ENCODE results near the gene MED13L. TPM values are rescaled to one million over a fixed set of nuclear protein-coding genes. Genes with fewer than 3 reads are reported as not detected.

Gene MED13L
- total RNA-seq, 2 donors from 2014 or later: 88.9 to 140 TPM

DNA sequence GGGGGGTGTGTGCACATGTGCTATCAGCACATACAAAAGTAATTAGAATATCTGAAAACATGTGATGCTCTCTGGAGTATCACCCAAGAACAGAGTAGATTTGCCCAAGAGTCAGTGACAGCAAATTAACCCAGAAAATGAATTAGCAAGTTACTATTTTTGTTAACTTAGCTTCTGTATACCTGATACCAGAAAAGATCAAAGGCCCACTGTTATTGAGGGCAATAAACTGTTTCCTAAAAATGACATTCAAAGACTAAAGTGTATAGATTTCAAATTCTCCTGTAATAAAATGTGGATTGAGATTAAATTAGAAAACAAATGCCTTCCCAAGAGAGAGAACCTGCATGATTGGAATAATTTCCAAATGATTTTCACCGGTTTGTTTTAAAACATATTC lies 184.7 kb downstream of the MED13L start:
- Histone ChIP-seq H3K4me3 (no peak overlapping the region), H3K27me3 (replicated peaks; ENCODE audit: insufficient read depth) (no peaks in the 10 kb centered on the region), H3K27ac (no peak overlapping the region), H3K4me1 (replicated peaks) (no peaks in the 10 kb centered on the region), H3K9me3 (no peaks in the 10 kb centered on the region), H3K36me3 (no peaks in the 10 kb centered on the region)
- DNase-seq (ENCODE audit: low spot score): no peak
- 80% methylated on average over 1 of the region's 1 CpG for WGBS
- intact Hi-C loops (cut with DNase I): no loop called here
- no peak for TF ChIP-seq POLR2A (IDR thresholded peaks at IDR 0.05)
- no peak for TF ChIP-seq POLR2AphosphoS5 (IDR thresholded peaks at IDR 0.05)
- TF ChIP-seq, protein P1, sequence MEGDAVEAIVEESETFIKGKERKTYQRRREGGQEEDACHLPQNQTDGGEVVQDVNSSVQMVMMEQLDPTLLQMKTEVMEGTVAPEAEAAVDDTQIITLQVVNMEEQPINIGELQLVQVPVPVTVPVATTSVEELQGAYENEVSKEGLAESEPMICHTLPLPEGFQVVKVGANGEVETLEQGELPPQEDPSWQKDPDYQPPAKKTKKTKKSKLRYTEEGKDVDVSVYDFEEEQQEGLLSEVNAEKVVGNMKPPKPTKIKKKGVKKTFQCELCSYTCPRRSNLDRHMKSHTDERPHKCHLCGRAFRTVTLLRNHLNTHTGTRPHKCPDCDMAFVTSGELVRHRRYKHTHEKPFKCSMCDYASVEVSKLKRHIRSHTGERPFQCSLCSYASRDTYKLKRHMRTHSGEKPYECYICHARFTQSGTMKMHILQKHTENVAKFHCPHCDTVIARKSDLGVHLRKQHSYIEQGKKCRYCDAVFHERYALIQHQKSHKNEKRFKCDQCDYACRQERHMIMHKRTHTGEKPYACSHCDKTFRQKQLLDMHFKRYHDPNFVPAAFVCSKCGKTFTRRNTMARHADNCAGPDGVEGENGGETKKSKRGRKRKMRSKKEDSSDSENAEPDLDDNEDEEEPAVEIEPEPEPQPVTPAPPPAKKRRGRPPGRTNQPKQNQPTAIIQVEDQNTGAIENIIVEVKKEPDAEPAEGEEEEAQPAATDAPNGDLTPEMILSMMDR (IDR thresholded peaks at IDR 0.05): no peak

DNA sequence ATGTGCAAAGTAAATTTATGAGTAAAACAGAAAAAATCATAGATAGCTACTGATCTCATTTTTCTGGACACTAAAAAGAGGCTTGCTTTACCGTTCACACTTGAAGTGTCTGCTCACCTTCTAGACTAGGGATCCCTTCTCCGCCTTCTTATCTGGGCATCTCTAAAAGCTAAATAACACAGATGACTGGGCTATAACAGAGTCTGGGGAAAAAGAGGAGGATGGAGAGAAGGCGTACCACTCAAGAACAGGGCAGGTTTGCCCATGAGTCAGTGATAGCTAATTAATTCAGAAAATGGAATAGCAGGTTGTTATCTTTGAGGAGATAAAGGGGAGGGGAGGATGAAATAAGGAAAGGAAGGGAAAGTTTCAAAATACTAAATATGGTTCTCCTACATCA lies 185.3 kb downstream of the MED13L start:
- 90% methylated on average over 3 of the region's 3 CpGs for WGBS
- Histone ChIP-seq H3K4me3 (no peak overlapping the region), H3K9me3 (no peaks in the 10 kb centered on the region), H3K27me3 (replicated peaks; ENCODE audit: insufficient read depth) (no peaks in the 10 kb centered on the region), H3K27ac (no peak overlapping the region), H3K4me1 (replicated peaks) (no peaks in the 10 kb centered on the region), H3K36me3 (no peaks in the 10 kb centered on the region)
- TF ChIP-seq POLR2A (IDR thresholded peaks at IDR 0.05) (no peak), POLR2AphosphoS5 (IDR thresholded peaks at IDR 0.05) (no peak)
- TF ChIP-seq, protein P1 (IDR thresholded peaks at IDR 0.05): no peak
- intact Hi-C loops (cut with DNase I): no loop called here
- no peak for DNase-seq (ENCODE audit: low spot score)

DNA sequence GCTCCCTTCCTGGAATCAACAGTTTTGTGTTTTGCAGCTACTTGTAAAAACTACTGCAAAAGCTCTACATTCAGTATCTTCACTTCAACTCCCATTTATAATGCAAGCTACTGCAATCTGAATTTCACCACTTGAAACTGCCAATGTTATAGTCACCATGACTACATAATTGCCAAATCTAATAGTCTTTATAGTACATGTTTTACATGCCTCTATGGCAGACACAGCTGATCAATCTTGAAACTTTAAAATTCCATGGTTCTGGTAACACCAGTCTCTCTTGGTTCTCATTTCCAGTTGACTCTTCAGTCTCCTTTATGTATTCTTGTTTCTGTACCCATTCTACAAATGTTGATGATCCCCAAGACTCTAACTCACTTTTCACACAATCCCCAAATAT lies 185.9 kb downstream of the MED13L start:
- Histone ChIP-seq H3K9me3 (no peaks in the 10 kb centered on the region), H3K27me3 (replicated peaks; ENCODE audit: insufficient read depth) (no peaks in the 10 kb centered on the region), H3K4me1 (replicated peaks) (no peaks in the 10 kb centered on the region), H3K36me3 (no peaks in the 10 kb centered on the region), H3K27ac (no peak overlapping the region), H3K4me3 (no peak overlapping the region)
- intact Hi-C loops (cut with DNase I): no loop called here
- TF ChIP-seq POLR2A (IDR thresholded peaks at IDR 0.05): no peak
- TF ChIP-seq POLR2AphosphoS5 (IDR thresholded peaks at IDR 0.05): no peak
- TF ChIP-seq, protein P1 (IDR thresholded peaks at IDR 0.05): no peak
- no peak for DNase-seq (ENCODE audit: low spot score)

DNA sequence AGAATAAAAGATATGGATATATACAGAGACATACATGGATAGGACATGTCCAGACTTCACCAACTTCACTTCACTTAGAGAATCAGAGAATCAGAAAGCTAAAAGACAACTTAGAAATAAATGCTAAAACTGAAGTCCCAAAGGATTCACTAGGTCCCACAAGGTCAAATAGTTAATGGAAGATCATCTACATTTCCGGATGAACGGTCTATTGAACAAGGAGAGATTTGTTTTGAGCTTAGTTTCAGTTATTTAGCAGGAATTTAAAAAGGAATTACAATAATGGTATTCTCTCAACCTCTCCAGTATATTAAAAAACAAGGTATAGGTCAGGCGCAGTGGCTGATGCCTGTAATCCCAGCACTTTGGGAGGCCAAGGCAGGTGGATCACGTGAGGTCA lies 187.0 kb downstream of the MED13L start:
- intact Hi-C loops (cut with DNase I): no loop called here
- TF ChIP-seq POLR2AphosphoS5 (IDR thresholded peaks at IDR 0.05): no peak
- TF ChIP-seq POLR2A (IDR thresholded peaks at IDR 0.05): no peak
- TF ChIP-seq, protein P1 (IDR thresholded peaks at IDR 0.05): no peak
- no peaks in the 10 kb centered on the region for H3K36me3 ChIP-seq
- H3K4me3 ChIP-seq: no peak overlapping the region
- WGBS: 93% methylated on average over 4 of the region's 4 CpGs
- H3K4me1 ChIP-seq (replicated peaks): no peaks in the 10 kb centered on the region
- no peak overlapping the region for H3K27ac ChIP-seq
- no peak for DNase-seq (ENCODE audit: low spot score)
- H3K27me3 ChIP-seq (replicated peaks; ENCODE audit: insufficient read depth): no peaks in the 10 kb centered on the region
- no peaks in the 10 kb centered on the region for H3K9me3 ChIP-seq

DNA sequence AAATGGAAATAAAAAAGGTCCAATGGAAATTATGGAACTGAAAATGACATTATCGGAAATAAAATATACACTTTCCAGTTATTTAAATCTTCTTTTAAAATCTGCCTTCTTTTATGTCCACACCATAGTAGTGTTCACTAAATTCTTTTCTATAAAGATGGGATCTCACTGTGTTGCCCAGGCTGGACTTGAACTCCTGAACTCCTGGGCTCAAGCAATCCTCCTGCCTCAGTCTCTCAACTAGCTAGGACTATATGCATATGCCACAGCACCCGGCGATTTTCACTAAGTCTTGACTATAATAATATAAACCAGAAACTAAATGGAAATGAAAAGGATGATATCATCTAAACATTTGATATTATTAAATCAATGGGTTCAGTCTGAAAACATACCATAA lies 188.4 kb downstream of the MED13L start:
- Histone ChIP-seq H3K4me3 (no peak overlapping the region), H3K4me1 (replicated peaks) (no peaks in the 10 kb centered on the region), H3K36me3 (no peaks in the 10 kb centered on the region), H3K27me3 (replicated peaks; ENCODE audit: insufficient read depth) (no peaks in the 10 kb centered on the region), H3K27ac (no peak overlapping the region), H3K9me3 (no peaks in the 10 kb centered on the region)
- no peak for DNase-seq (ENCODE audit: low spot score)
- intact Hi-C loops (cut with DNase I): no loop called here
- WGBS: 98% methylated on average over 3 of the region's 3 CpGs
- TF ChIP-seq POLR2A (IDR thresholded peaks at IDR 0.05): no peak
- TF ChIP-seq, protein P1 (IDR thresholded peaks at IDR 0.05): no peak
- no peak for TF ChIP-seq POLR2AphosphoS5 (IDR thresholded peaks at IDR 0.05)
